IPS-18a (cell line): ENCODE measurements around the gene CEP85.
A peak's percentile ranks its signal among the peaks of the same experiment; 100 is the strongest.

Experiments
- H3K27ac ChIP-seq: one replicate; pipeline ENCODE4 v1.5.1; 2013; ENCODE audit warnings: low read length
- H3K27me3 ChIP-seq: one replicate; pipeline ENCODE4 v1.6.1; 2013; ENCODE audit warnings: mild to moderate bottlenecking, low read length; ENCODE audit not compliant: control insufficient read depth, insufficient read depth
- H3K36me3 ChIP-seq: one replicate; pipeline ENCODE4 v1.6.1; 2013; ENCODE audit warnings: low read depth, low read length; ENCODE audit not compliant: control insufficient read depth
- H3K4me1 ChIP-seq: one replicate; pipeline ENCODE4 v1.6.1; 2013; ENCODE audit warnings: low read depth, low read length; ENCODE audit not compliant: control insufficient read depth
- H3K4me3 ChIP-seq: one replicate; pipeline ENCODE4 v1.5.1; 2013; ENCODE audit warnings: low read length
- H3K9ac ChIP-seq: one replicate; pipeline ENCODE4 v1.6.1; 2013; ENCODE audit warnings: mild to moderate bottlenecking, low read length, moderate library complexity
- H3K9me3 ChIP-seq: one replicate; pipeline ENCODE4 v1.6.1; 2013; ENCODE audit warnings: low read depth, low read length; ENCODE audit not compliant: control insufficient read depth

The CEP85 gene, protein sequence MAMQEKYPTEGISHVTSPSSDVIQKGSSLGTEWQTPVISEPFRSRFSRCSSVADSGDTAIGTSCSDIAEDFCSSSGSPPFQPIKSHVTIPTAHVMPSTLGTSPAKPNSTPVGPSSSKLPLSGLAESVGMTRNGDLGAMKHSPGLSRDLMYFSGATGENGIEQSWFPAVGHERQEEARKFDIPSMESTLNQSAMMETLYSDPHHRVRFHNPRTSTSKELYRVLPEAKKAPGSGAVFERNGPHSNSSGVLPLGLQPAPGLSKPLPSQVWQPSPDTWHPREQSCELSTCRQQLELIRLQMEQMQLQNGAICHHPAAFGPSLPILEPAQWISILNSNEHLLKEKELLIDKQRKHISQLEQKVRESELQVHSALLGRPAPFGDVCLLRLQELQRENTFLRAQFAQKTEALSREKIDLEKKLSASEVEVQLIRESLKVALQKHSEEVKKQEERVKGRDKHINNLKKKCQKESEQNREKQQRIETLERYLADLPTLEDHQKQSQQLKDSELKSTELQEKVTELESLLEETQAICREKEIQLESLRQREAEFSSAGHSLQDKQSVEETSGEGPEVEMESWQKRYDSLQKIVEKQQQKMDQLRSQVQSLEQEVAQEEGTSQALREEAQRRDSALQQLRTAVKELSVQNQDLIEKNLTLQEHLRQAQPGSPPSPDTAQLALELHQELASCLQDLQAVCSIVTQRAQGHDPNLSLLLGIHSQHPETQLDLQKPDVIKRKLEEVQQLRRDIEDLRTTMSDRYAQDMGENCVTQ

DNA sequence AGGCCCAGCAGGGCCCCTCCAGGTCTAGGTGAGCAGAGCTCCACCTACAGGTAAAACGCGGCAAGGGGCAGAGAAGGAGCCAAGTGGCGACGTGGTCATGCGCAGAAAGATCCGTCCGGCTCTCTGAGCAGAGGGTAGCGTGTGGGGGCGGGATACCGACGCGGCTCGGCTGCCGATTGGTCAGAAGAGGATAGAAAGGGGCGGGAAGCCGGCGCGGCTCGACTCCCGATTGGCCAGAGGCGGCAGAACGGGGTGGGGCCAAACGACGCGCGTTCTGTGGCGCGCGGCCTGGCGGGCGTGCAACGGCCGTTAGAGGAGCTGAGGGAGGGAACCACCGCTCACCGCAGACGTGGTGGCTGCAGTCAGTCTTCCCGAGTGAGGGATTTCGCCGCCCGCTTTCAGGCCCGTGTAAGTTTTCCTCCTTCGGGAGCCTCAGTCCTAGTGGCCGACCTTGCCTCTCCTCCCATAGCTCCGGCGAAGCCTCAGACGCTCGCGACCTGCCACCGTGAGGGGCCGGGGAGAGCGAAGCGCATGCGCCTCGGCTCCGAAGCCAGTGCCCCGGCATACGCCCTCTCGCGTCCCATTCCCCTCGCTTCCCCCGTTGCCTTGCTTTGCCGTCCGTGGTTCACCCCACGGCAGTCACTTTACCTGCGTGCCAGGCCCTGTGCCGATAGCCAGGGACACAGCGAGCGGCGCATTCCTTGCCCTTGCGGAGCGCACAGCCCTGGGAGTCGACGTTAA lies at the start of gene CEP85:
Gene CEP85 (plus strand): TSS at position 298 of the 741 bp plus-strand sequence. CDS start 5,584 bp downstream, outside the sequence.
- H3K27ac ChIP-seq: peak within 1 kb of the TSS; percentile 12
- no peaks in the 10 kb centered on the region for H3K9me3 ChIP-seq
- H3K4me3 ChIP-seq: peak within 1 kb of the TSS; percentile 93
- H3K4me1 ChIP-seq: no peaks in the 10 kb centered on the region
- peak within 1 kb of the TSS; percentile 81 for H3K9ac ChIP-seq
- H3K27me3 ChIP-seq: no peaks in the 10 kb centered on the region
- no peaks in the 10 kb centered on the region for H3K36me3 ChIP-seq

DNA sequence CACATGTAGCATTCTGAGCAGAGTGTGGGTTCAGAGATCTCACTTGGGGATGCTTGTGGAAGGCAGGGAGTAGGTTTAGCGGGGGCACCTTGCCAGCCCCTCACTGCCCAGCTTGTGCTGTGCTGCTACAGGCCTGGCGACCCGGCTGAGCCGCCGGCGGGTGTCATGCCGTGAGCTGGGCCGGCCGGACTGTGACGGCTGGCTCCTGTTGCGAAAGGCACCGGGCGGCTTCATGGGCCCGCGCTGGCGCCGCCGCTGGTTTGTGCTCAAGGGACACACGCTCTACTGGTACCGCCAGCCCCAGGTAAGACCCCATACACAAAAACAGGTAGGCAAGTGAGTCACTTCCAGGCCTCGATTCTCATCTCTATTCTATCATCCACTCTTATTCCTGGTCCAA lies 49.1 kb upstream of the CEP85 start:
- Histone ChIP-seq H3K27ac (no peak overlapping the region), H3K4me1 (peaks cover 1% of the 10 kb centered on the region), H3K9me3 (no peaks in the 10 kb centered on the region), H3K9ac (no peak overlapping the region), H3K36me3 (peaks cover 4% of the 10 kb centered on the region), H3K4me3 (no peak overlapping the region), H3K27me3 (no peaks in the 10 kb centered on the region)

DNA sequence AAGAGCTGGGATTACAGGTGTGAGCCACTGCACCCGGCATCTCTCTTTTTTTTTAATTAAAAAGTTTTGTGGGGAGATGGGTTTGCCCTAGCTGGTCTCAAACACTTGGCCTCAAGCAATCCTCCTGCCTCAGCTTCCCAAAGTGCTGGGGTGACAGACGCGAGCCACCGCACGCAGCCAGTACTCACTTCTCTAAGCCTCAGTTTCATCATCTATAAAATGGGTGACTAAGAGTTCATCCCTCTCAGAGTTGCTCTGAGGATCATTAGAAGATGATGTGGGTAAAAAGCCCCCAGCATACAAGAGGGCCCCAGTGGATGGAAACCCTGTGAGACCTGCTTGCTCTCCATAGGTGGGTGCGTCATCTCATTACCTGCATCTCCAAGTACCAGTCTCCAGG lies 46.1 kb upstream of the CEP85 start:
- H3K27me3 ChIP-seq: no peaks in the 10 kb centered on the region
- H3K9ac ChIP-seq: no peak overlapping the region
- H3K4me1 ChIP-seq: peaks cover 12% of the 10 kb centered on the region
- H3K9me3 ChIP-seq: no peaks in the 10 kb centered on the region
- H3K27ac ChIP-seq: no peak overlapping the region
- H3K4me3 ChIP-seq: no peak overlapping the region
- H3K36me3 ChIP-seq: peaks cover 4% of the 10 kb centered on the region

DNA sequence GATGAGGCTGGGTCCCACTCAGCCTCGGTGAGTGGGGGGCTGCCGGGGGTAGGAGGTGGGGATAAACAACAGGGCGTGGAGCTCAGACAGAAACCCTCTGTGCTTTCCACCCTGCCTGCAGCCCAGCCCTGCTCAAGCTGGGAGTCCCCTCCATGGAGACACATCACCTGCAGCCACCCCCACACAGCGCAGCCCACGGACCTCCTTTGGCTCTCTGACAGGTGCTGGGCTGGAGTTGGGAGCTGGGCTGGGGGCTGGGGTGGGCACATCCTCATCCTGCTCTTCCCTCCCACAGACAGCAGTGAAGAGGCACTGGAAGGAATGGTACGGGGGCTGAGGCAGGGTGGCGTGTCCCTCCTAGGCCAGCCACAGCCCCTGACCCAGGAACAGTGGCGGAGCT lies 45.5 kb upstream of the CEP85 start:
- Histone ChIP-seq H3K9ac (no peak overlapping the region), H3K36me3 (peaks cover 4% of the 10 kb centered on the region), H3K4me1 (peaks cover 12% of the 10 kb centered on the region), H3K27me3 (no peaks in the 10 kb centered on the region), H3K27ac (no peak overlapping the region), H3K9me3 (no peaks in the 10 kb centered on the region), H3K4me3 (no peak overlapping the region)

DNA sequence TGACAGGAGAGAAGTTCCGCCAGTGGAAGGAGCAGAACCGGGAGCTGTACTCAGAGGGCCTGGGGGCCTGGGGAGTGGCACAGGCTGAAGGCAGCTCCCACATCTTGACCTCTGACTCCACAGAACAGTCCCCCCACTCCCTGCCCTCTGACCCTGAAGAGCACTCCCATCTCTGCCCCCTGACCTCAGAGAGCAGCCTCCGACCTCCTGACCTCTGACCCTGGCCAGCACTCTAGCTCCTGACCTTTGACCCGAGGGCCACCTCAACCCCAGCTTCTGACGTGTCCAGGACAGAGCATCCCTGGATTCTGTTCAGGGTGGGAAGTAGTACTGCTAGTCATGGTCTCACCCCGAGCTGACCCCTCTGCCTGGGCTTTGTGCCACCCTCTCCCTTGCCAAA lies 44.7 kb upstream of the CEP85 start:
- Histone ChIP-seq H3K4me1 (peaks cover 12% of the 10 kb centered on the region), H3K27me3 (no peaks in the 10 kb centered on the region), H3K9me3 (no peaks in the 10 kb centered on the region), H3K9ac (no peak overlapping the region), H3K36me3 (peaks cover 4% of the 10 kb centered on the region), H3K27ac (no peak overlapping the region), H3K4me3 (no peak overlapping the region)

DNA sequence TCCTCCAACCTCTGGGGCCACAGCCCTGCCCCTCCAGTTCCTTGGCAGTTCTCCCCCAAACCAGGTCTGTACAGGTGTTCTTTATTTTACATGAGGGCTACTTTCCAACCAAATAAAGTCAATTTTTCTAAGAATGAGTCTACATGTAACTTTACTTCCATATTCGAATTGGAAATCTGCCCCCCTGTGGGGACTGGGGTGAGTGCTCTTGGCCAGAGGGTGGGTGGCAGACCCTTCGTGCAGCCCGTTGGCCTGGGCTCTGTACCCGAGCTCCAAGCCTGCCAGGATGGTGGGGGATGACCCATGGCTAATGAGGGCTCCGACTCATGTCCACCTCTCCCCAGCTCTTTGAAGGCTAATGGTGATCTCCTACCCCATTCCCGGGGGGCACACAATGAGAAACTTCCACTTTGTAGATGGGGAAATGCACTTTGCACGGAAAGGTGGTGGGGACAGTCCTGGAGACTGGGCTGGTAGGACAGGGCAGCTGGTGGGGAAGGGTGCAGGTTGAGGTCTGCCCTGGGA lies 44.2 kb upstream of the CEP85 start:
- H3K9me3 ChIP-seq: no peaks in the 10 kb centered on the region
- H3K36me3 ChIP-seq: peaks cover 4% of the 10 kb centered on the region
- no peak overlapping the region for H3K4me3 ChIP-seq
- no peak overlapping the region for H3K27ac ChIP-seq
- peaks cover 12% of the 10 kb centered on the region for H3K4me1 ChIP-seq
- H3K27me3 ChIP-seq: no peaks in the 10 kb centered on the region
- no peak overlapping the region for H3K9ac ChIP-seq

DNA sequence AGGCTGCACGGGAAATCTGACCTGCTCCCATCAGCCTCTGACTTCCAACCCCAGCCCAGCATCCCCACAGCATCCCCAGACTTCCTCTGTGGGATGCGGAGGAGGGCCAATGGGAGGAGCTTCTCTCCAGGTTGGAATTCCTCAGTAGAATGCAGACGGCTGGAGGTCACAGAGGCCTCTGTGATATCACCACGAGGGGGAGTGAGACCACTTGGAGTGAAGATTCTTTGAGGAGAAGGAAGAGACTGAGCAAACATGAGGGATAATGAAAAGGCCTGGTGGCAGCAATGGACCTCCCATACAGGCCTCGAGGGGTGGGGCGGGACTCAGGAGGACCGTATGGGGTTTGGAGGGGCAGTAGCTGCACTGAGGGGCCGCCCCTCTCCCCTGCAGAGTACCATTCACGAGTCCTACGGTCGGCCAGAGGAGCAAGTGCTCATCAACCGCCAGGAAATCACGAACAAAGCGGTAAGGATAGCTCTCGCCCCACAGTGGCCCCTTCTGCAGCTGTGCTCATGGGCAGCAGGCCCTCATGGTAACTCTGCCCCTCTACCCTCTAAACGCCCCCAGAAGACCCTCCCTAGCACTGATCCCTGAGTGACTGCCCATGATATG lies 43.5 kb upstream of the CEP85 start, which contains the start of gene CATSPER4:
Gene CATSPER4 (plus strand): TSS at position 230 of the 615 bp plus-strand sequence. CDS start 26 bp downstream, at position 256.
- no peak within 1 kb of the TSS for H3K27ac ChIP-seq
- H3K9me3 ChIP-seq: no peaks in the 10 kb centered on the region

DNA sequence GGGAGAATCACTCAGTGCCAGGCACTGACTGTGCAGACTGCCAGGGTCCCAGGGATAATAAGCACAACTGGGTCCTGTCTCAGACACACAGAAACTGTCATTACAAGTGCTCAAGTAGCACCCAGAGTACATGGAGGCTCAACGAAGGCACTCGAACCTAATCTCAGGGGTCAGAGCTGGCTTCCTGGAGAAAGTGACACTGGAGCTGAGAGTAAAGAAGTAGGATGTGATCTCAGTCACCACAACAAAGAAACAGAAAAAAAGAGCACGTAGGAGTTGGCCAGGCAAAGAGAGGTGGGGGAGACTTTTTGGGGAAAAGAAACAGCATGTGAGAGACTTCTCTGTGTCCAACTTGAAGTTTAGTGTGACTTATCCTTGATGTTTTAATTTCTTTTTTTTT lies 42.3 kb upstream of the CEP85 start:
- Histone ChIP-seq H3K36me3 (peaks cover 4% of the 10 kb centered on the region), H3K4me1 (peaks cover 12% of the 10 kb centered on the region), H3K27me3 (no peaks in the 10 kb centered on the region), H3K4me3 (no peak overlapping the region), H3K9me3 (no peaks in the 10 kb centered on the region), H3K27ac (no peak overlapping the region), H3K9ac (no peak overlapping the region)

More for the DNA sequence above, 43.5 kb upstream of the CEP85 start, which contains the start of gene CATSPER4:
- H3K36me3 ChIP-seq: peaks cover 4% of the 10 kb centered on the region
- H3K27me3 ChIP-seq: no peaks in the 10 kb centered on the region
- H3K4me3 ChIP-seq: no peak within 1 kb of the TSS
- H3K4me1 ChIP-seq: peaks cover 12% of the 10 kb centered on the region
- H3K9ac ChIP-seq: no peak within 1 kb of the TSS

DNA sequence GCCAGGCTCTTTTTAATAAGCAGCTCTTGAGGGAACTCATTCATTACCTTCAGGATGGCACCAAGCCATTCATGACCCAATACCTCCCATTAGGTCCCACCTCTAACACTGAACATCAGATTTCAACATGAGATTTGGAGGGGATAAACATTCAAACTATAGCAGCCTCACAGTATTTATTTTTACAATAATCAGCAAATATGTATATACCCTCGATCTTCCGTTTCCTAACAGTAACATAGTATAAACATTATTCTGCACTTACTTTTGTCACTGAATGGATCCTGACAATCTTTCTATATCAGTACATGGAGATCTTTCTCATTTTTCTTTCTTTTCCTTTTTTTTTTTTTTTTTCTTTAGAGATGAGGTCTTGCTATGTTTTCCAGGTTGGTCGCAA lies 38.2 kb upstream of the CEP85 start:
- Histone ChIP-seq H3K9me3 (no peaks in the 10 kb centered on the region), H3K4me3 (no peak overlapping the region), H3K9ac (no peak overlapping the region), H3K27ac (no peak overlapping the region), H3K4me1 (peaks cover 3% of the 10 kb centered on the region), H3K27me3 (no peaks in the 10 kb centered on the region), H3K36me3 (no peaks in the 10 kb centered on the region)

DNA sequence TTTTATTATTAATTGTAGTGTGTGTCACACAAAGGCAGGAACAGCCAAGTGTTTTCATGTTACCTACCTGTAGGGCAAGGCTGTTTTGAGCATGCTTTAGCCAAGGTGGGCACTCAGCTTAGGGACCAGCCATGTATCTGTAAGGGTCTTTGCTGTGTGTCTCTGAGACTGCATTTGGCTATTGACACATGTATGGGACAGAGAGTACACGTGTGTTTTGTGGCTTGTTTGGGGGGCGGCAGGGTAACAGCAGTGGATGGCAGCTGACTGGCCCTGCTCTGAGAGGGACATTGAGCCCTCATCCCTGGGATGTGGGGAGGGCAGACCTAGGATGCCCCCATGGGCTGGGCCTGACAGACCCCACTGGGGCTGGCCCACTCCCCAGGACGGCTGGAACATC lies 36.7 kb upstream of the CEP85 start:
- Histone ChIP-seq H3K9ac (no peak overlapping the region), H3K27me3 (no peaks in the 10 kb centered on the region)

DNA sequence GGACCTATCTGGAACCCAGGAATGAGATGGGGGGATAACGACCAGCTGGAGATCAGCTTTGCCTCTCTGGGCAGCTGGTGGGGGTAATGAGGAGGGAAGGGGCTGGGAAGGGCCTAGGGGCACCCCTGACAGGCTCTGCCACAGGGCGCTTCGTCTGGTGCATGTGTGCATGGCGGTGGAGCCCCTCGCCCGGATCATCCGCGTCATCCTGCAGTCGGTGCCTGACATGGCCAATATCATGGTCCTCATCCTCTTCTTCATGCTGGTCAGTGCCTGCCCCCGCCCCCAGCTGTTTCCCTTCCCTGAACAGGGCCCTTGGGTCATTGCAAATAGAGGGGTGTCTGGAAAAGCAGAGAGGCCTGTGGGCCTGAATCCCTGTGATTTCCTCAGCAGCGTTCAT lies 36.2 kb upstream of the CEP85 start:
- Histone ChIP-seq H3K4me3 (no peak overlapping the region), H3K4me1 (no peaks in the 10 kb centered on the region), H3K9me3 (no peaks in the 10 kb centered on the region), H3K27ac (no peak overlapping the region), H3K36me3 (no peaks in the 10 kb centered on the region), H3K9ac (no peak overlapping the region), H3K27me3 (peaks cover 3% of the 10 kb centered on the region)

More for the DNA sequence above, 36.7 kb upstream of the CEP85 start:
- Histone ChIP-seq H3K4me1 (no peaks in the 10 kb centered on the region), H3K9me3 (no peaks in the 10 kb centered on the region), H3K36me3 (no peaks in the 10 kb centered on the region), H3K27ac (no peak overlapping the region), H3K4me3 (no peak overlapping the region)
